B cell (primary cell): ENCODE results near the gene PLEKHG4B.

Experiments used
- EZH2 ChIP-seq: IDR thresholded peaks from 2 replicates; pipeline ENCODE4 v1.6.1; 2012; ENCODE audit warnings: borderline replicate concordance, low read depth, mild to moderate bottlenecking, moderate library complexity, low read length; ENCODE audit not compliant: insufficient read depth, poor library complexity, severe bottlenecking
- TF ChIP-seq, protein P1 (sequence below): fragments of 200-600 bp; IDR thresholded peaks from one replicate; pipeline ENCODE4 v1.8.0; 2022; ENCODE audit warnings: antibody characterized with exemption, mild to moderate bottlenecking

DNA sequence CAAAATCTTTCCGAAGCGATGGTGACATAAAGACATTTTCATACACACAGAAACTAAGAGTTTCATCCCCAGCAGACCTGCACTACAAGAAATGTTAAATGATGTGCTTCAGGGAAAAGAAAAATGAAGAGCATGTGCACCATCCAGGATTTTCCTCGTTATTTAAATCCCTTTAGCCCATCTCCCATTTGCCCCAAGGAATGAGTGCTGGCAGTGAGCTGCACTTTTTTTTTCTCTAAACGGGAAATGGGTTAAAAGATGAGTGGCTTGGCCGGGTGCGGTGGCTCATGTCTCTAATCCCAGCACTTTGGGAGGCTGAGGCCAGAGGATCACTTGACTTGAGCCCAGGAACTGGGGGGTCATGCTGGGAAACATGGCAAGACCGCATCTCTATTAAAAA lies 92.5 kb downstream of the PLEKHG4B start:
- TF ChIP-seq, protein P1, sequence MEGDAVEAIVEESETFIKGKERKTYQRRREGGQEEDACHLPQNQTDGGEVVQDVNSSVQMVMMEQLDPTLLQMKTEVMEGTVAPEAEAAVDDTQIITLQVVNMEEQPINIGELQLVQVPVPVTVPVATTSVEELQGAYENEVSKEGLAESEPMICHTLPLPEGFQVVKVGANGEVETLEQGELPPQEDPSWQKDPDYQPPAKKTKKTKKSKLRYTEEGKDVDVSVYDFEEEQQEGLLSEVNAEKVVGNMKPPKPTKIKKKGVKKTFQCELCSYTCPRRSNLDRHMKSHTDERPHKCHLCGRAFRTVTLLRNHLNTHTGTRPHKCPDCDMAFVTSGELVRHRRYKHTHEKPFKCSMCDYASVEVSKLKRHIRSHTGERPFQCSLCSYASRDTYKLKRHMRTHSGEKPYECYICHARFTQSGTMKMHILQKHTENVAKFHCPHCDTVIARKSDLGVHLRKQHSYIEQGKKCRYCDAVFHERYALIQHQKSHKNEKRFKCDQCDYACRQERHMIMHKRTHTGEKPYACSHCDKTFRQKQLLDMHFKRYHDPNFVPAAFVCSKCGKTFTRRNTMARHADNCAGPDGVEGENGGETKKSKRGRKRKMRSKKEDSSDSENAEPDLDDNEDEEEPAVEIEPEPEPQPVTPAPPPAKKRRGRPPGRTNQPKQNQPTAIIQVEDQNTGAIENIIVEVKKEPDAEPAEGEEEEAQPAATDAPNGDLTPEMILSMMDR = no peak
- TF ChIP-seq EZH2 = no peak
